ENCODE data around the gene ANKRD28. TPM values are rescaled to one million over a fixed set of nuclear protein-coding genes. Genes with fewer than 3 reads are reported as not detected.

The ANKRD28 gene
- total RNA-seq, 1 experiment from 2014 or later = 47.5 TPM

DNA sequence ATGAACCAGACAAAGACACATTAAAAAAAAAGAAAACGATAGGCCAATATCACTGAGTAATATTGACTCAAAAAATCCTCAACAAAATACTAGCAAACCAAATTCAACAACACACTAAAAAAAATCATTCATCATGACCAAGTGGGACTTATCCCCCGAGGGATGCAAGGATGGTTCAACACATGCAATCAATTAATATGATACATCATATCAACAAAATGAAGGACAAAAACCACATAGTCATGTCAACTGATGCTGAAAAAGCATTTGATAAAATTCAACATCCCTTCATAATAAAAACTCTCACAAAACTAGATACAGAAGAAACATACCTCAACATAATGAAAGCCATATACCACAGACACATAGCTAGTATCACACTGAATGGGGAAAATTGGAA is 41.8 kb upstream of the ANKRD28 start:
- H3K4me1 ChIP-seq (ENCODE audit: control insufficient read depth in 1 of 2, insufficient read depth in 2 of 2, low read length in 2 of 2) = no peaks in the 10 kb centered on the region
- no peak overlapping the region for H3K27ac ChIP-seq (ENCODE audit: low read depth, low read length)
- H3K4me2 ChIP-seq (ENCODE audit: low read length) = no peak overlapping the region
- CTCF ChIA-PET = no interaction called here
- DNase-seq (ENCODE audit: low read depth, low spot score) = no peak
- H3K36me3 ChIP-seq (ENCODE audit: control insufficient read depth in 1 of 2, insufficient read depth in 2 of 2, low read length in 2 of 2) = no peaks in the 10 kb centered on the region
- no peaks in the 10 kb centered on the region for H4K20me1 ChIP-seq (ENCODE audit: insufficient read depth)
- H2AFZ ChIP-seq (ENCODE audit: low read depth, low read length, poor library complexity, severe bottlenecking) = no peak overlapping the region
- RAD21 ChIA-PET (ENCODE audit: low non-redundant PET in 1 of 2, low total read pairs in 2 of 2, uncharacterized antibody in 2 of 2, unreplicated experiment in 2 of 2) = no interaction called here
- intact Hi-C loops (cut with micrococcal nuclease) = no loop called here
- no peak overlapping the region for H3K9ac ChIP-seq (ENCODE audit: low read length)
- no peak for ATAC-seq
- no peak overlapping the region for H3K4me3 ChIP-seq (replicated peaks in 1 of 2; ENCODE audit: low read depth in 1 of 2, low read length in 2 of 2)
- peaks cover 4 to 8% of the 10 kb centered on the region in 2 experiments; a peak in 2 of 4 replicates for H3K9me3 ChIP-seq (ENCODE audit: control insufficient read depth in 1 of 2, insufficient read depth in 1 of 2, low read depth in 1 of 2, low read length in 2 of 2)
- H3K79me2 ChIP-seq (ENCODE audit: insufficient read depth, low read length) = peaks cover 98% of the 10 kb centered on the region
- TF ChIP-seq ELF1 (IDR thresholded peaks at IDR 0.05; ENCODE audit: borderline replicate concordance, low read depth) (no peak), FOSL1 (IDR thresholded peaks at IDR 0.05; ENCODE audit: low read depth) (no peak), SP1 (IDR thresholded peaks at IDR 0.05; ENCODE audit: low read depth) (no peak)
- TF ChIP-seq, protein P1, sequence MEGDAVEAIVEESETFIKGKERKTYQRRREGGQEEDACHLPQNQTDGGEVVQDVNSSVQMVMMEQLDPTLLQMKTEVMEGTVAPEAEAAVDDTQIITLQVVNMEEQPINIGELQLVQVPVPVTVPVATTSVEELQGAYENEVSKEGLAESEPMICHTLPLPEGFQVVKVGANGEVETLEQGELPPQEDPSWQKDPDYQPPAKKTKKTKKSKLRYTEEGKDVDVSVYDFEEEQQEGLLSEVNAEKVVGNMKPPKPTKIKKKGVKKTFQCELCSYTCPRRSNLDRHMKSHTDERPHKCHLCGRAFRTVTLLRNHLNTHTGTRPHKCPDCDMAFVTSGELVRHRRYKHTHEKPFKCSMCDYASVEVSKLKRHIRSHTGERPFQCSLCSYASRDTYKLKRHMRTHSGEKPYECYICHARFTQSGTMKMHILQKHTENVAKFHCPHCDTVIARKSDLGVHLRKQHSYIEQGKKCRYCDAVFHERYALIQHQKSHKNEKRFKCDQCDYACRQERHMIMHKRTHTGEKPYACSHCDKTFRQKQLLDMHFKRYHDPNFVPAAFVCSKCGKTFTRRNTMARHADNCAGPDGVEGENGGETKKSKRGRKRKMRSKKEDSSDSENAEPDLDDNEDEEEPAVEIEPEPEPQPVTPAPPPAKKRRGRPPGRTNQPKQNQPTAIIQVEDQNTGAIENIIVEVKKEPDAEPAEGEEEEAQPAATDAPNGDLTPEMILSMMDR (IDR thresholded peaks at IDR 0.05 in 2 of 3, conservative IDR thresholded peaks at IDR 0.05 in 1 of 3; ENCODE audit: borderline replicate concordance in 1 of 3, insufficient read depth in 1 of 3, low read depth in 2 of 3, low read length in 2 of 3) = no peak
- no peaks in the 10 kb centered on the region for H3K27me3 ChIP-seq (ENCODE audit: insufficient read depth, low read length)
- POLR2A ChIA-PET = no interaction called here
- no peaks in the 10 kb centered on the region for H3K9me2 ChIP-seq (ENCODE audit: insufficient read depth)
- BruUV-seq (replicated peaks) = no TSS peak

DNA sequence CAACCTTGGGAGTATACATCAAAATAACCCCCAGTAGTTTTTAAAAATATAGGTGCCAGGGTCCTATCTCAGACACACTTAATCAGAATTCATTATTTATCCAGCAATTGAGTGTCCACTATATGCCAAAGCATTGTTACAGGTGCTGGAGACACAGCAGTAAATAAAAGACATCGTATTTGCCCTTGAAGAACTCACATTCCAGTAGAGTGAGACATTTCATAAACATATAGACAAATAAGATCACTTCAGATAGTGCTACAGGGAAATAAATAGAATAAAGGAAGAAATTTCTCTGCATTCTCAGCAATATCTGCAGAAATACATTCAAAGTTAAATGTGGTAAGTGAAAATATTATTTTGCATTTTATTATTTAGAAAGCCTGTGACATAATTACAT is 34.1 kb upstream of the ANKRD28 start:
- Histone ChIP-seq H3K27ac (ENCODE audit: low read depth, low read length) (no peak overlapping the region), H3K4me1 (ENCODE audit: control insufficient read depth in 1 of 2, insufficient read depth in 2 of 2, low read length in 2 of 2) (no peaks in the 10 kb centered on the region), H3K27me3 (ENCODE audit: insufficient read depth, low read length) (no peaks in the 10 kb centered on the region), H3K36me3 (ENCODE audit: control insufficient read depth in 1 of 2, insufficient read depth in 2 of 2, low read length in 2 of 2) (no peaks in the 10 kb centered on the region), H3K9ac (ENCODE audit: low read length) (no peak overlapping the region), H3K9me3 (ENCODE audit: control insufficient read depth in 1 of 2, insufficient read depth in 1 of 2, low read depth in 1 of 2, low read length in 2 of 2) (no peaks in the 10 kb centered on the region), H2AFZ (ENCODE audit: low read depth, low read length, poor library complexity, severe bottlenecking) (no peak overlapping the region), H3K9me2 (ENCODE audit: insufficient read depth) (no peaks in the 10 kb centered on the region), H3K4me2 (ENCODE audit: low read length) (no peak overlapping the region), H3K79me2 (ENCODE audit: insufficient read depth, low read length) (peaks cover 94% of the 10 kb centered on the region), H4K20me1 (ENCODE audit: insufficient read depth) (0 out of 2 replicates have a peak, but pooled peaks cover 5% of the 10 kb centered on the region), H3K4me3 (replicated peaks in 1 of 2; ENCODE audit: low read depth in 1 of 2, low read length in 2 of 2) (no peak overlapping the region)
- DNase-seq (ENCODE audit: low read depth, low spot score) = no peak
- intact Hi-C loops (cut with micrococcal nuclease) = no loop called here
- TF ChIP-seq EZH2phosphoT487 (IDR thresholded peaks at IDR 0.05; ENCODE audit: borderline replicate concordance) = no peak
- CTCF ChIA-PET = no interaction called here
- RAD21 ChIA-PET (ENCODE audit: low non-redundant PET in 1 of 2, low total read pairs in 2 of 2, uncharacterized antibody in 2 of 2, unreplicated experiment in 2 of 2) = no interaction called here
- BruUV-seq (replicated peaks) = no TSS peak
- no peak for ATAC-seq
- POLR2A ChIA-PET = no interaction called here
